Kasumi-1 (cell line): ENCODE data around the gene YKT6.
"Not testable (repeated sequence)": the region's sequence is repeated elsewhere in the genome, so short reads cannot be mapped to it uniquely, and the experiment has no call there.

Experiments used
- DNase-seq, 2 experiments: peaks; one replicate each; lab custom pipeline; 2025; lab: John Stamatoyannopoulos, UW

The YKT6 gene

DNA sequence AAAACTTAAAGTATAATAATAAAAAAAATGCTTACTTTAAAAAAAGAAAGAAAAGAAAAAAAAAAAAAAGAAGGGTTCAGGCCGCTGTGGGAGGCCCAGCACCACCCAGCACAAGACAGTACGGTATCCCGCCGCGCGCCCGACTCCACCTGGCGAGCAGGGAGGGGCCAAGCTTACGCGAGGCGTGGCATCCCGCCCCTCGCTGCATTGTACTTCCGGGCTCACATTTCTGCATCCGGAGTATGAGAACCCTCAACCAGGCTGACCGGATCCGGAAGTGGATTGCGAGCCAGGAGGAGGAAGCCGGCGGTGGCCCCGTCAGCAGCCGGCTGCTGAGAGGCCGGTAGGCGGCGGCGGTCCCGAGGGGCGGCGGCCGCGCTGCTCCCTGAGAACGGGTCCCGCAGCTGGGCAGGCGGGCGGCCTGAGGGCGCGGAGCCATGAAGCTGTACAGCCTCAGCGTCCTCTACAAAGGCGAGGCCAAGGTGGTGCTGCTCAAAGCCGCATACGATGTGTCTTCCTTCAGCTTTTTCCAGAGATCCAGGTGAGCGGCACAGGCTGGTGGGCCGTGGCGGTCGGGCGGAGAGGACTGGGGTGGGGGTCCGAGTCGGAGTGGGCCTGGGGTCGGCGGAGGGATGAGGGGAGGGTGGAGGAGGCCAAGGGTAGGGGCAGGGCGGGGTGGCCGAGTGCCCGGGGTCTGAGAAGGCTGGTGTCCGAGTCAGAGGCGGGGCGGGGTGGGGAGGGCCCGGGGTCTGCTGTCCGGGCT, at the start of gene YKT6:
YKT6 (plus strand) TSS at position 280 of the 763 bp plus-strand sequence; CDS start at position 438, 158 bp downstream.
- peak; percentile 98 to 99 for DNase-seq

DNA sequence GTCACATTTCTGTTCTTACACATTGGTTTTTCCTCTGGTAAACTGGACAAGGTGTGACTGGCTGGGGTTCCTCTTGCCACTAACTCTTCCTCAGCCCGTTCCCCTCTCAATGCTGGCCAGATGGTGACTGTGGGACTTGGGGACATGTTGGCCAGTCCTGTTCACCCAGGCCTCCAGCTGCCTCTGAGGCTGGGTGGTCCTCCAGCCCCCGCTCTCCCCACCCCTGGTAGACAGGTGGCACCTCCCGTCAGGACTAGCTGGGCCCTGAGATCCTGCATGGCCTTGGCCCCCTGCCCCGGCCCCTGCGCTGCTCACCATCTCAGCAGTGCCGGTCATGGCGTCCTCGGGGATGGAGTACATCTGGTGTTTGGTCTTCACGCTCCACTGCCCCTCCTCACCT, 48.8 kb upstream of the YKT6 start:
- DNase-seq = no peak

DNA sequence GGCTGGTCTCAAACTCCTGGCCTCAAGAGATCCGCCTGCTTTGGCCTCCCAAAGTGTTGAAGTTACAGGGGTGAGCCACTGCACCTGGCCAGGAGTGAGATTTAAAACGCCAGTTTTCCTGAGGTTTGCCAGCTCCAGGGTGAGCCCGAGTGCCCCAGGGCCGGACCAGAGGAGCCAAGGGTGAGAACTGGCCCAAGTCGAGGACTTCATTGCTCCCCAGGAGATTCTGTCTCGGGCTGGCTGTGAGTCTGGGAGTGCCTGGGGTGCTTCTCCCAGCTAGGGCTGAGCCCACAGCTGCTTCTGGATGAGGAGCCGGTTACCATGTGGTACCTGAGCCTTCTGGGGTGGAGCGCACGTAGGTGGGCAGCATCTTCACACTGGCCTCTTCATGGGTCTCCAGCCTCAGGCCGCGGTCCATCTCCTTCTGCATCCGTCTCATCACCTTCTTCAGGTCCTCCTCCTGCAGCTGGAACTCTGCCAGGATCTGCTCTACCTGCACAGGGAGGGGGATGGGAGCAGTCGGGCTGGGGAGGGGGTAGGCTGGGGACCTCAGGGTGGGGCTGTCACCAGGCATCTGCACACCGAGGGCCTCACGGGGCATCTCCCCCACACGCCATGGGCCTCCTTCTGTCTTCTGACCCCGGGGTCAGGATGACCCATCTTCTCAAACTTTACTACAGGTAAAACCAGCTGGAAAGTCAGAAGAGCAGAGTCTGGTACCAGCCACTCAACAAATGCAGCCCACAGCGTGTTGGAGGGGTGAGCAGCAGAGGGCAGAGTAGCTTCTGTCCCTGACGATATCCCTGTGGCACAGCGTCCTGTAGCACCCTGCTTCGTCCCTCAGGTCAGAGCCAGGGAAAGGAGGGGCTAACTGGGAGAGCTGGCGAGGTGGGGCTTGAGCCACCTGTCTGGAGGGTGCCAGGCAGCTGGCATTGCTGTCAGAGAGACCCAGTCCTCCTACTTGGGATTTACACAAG, 47.5 kb upstream of the YKT6 start:
- no peak for DNase-seq

DNA sequence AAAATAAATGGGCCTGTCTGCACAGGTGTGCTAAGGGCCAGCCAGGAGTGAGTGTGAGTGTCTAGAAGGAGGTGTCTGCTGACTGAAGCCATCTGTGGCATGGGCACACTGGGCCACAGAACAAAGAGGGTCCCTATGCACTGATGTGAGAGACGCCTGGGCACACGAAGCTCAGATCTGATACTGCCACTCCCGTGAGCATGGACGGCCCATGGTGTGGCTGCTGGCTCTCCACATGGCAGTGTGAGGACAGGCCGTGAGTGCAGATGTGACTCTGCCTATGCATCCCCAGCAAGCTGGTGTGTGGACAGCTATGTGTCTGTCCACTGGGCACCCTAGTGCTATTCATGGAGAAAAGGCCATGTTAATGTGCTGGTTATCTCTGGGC, 46.8 kb upstream of the YKT6 start:
- DNase-seq = no peak

DNA sequence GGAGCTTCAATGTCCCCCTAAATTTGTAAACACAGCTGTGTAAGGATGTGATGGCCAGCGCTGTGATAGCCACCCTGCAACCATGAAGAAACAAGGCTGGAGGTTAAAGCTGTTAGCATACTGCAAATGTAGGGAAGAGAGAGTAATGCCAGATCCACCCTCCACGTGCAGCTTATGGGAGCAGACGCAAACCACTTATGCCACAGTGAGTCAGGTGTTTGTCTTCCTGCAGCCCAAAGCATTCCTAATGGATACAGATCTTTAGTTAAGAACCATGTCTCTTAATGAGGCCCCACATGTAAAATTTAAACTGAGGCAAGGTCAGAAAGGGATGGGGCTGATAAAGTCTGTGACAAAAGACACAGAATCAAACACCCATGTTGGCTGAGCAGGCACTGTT, 46.1 kb upstream of the YKT6 start:
- no peak for DNase-seq

DNA sequence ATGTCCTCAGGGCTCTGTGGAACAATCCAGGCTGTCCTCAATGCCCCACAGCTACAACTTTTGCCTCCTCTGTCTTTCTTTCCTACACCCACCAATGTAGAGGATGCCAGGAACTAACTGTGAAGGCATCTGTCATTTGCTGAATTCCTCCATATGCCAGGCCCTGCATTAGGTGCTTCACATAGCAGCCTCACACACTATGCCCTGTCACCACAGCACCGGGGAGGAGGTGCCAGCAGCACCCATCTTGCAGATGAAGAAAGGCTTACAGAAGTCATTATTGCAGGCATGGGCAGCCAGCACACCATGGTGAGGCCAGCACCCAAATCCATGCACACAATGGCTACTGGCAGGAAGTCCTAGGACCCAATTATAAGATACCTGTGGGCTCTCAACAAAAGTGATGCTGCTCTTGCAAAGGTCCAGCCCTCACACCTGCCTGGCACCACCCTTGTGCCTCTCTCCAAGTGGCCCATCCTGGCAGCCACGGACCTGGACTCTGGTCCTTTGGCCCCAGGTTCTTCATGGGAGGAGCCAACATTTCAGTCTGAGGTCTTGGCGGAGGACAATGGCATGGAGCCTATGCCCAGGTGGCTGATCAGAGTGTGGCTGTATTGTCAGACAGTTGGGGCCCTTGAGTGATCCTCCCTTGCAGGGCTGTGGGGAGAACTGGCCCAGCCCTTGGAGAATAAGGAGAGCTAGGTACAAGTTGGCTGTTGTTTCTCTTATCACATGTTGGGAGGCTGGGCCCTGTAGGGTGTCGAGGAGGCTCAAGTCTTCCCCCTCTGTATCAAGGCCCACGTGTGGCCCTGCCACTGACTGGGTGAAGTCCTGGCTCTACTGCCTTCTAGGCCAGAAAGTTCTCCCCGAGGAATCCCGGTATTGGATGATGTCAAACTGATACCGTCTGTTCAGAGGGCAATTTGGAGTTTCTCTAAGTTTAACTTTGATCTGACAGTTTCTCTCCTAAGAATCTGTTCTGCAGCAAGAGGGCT, 45.3 kb upstream of the YKT6 start:
- no peak for DNase-seq

DNA sequence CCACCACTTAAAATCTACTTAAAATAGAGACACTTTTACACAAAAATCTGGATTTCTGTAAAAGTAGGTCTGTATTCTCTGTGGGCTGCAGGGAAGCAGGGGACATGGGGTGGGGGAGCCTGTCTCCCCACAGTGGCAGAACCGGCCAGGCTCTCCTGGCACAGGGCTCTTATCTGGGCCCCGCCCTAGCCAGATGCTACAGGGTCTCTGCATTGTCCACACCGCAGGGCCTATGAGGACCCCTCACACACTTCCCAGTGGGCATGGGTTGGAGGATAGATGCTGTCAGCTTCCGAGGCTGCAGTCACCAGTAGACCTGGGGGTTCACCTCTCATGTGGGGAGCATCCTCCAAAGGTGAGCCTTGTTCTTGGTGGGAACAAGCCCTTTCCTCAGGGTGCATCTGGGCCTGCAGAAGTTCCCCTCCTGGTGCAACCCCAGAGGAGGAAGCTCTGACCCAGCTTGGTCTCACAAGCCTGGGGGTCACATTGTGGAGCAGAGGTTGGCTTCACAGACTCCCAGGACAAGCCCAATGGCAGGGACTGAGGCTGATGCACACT, 44.2 kb upstream of the YKT6 start:
- DNase-seq = no peak

DNA sequence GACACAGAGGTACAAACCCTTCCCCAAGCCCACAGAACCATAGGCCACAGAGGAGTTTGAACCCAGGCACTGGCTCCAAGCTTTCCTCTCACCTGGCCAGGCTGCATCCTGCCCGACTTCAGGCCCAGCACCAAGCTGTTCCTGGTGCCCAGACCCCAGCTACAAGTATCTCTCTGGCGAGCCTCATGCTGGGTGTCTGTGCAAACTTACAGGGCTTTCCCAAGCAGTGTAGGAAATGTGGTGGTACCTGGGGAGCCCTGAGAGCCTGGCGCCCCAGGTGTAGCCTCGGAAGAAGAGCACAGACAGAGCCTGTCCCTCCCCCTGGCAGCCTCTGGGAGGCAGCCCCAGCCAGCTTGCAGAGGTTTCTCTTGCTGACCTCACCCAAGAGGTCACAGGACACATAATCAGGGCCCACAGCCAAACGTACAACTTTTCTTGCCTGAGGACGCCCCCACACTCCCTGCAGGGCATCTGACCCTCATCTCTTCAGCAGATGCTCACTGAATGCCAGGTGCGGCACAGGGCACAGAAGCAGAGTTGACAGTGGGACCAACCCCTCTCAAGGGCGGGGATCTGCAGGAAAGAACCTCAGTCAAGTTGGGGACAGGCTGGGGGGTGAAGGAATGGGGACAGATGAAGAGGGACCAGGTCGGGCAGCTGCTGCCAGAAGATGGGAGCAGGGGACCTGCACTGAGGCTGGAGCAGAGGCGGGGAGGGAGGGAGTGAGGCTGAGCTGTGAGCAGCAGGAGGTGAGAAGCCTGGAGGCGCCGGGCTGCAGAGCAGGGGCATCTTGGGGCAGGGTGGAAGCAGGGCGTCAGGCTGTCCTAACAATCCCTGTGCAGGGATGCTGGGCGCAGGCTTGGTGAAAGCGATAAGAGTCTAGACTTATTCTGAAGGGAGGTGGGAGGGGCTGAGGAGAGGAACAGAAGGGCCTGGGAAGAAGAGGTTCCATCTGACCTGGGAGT, 43.4 kb upstream of the YKT6 start:
- no peak for DNase-seq

DNA sequence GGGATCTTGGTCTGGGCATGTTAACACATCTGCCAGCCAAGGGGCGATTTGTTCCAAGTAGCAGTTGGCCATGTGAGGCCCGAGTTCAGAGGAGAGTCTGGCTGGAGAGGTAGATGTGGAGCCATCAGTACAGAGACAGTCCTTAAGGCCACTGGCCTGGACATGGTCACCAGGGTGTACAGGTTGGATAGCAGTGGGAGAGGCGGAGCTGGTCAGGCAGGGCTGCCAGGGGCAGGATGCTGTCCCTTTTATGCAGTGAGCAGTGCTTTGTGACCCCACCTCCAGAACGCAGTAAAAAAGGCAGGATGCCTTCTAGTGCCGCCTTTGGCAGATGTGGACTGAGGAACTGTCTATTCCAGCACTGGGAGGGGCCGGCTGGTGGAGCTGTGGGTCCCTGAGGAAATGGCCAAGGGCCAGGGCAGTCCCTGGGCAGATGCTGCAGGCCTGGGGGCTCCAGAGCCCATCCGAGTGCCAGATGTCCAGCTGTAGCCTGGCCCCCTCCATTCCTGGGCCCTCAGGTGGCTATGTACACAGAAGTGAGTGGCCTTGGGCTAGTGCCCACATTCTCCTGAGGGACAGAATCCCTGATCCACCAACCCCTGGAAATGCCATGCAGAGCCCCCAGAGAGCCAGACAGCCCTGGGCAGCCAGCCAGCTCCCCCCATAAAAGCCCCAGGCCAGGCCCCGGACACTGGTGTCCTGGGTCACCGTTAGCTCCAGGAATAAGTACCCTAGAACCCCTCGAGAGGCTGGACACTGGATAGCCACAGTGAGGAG, 42.5 kb upstream of the YKT6 start:
- DNase-seq = no peak

DNA sequence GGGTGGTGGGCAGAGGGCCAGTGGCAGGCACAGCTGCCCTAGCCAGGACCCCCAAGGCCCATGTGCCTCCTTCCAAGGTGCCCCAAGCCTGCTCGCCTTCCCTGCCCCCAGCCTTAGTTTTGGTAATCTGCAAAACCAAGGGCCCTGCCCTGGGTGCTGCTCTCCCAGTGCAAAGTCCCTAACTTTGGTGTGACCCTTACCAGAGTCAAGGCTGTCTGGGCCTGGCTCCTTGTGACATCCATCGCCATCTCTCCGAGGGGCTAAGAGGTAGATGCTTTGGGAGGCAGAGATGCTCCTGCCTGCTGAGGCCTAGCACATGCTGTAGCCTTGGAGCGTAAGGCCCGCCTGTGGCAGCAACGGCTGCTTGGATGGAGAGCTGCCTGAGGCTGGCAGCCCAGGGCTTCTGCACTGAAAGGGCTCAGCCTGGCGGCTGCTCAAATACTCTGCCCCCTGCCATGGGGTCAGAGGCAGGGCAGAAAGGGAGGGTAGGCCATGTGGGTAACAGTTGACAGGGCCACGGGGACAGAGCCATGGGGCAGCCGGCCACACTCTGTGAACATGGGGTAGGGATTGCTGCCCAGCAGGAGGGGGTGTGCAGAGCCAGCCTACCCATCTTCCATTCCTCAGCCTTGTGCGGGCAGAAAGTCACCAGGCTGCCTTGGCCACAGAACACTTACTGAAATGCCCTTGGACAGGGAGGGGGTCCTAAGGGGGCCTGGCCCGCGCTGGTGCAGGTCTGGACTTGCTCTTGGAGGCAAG, 41.7 kb upstream of the YKT6 start:
- DNase-seq = no peak

DNA sequence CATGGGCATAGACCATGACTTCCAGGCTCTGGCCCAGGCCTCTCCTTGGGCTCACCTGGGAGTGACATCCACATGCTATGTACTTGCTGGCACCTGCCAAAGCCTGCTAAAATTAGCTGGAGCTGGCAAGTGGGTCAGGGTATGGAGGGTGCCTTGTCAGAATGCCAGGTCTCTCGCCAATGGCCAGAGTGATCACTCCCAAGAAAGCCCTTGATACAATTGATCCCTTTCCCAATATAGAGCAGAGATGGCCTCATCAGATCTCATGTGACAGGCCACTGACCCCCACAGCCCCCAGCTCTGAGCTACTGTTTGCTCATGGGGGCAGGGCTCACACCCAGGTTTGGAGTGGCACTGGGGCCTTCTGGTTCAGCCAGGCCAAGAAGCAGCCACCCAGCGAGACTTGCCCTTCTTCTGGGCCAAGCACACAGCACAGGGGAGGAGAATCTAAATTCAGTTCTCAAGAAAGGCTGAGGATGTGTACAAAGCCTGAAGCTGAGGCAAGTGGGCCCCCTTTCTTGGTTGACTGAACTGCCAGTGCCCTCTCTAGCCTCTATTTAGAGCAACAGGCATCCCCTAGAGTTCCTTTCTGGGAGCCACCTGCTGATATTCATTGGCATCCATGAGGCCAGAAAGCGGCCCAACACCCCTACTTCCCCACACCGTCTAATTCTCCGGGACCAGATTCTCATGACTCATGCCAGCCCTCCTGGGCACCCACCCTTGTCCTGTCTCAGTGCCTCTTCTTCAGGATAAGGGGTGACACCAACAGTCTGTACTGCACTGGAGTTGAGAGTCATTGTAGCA, 40.8 kb upstream of the YKT6 start:
- no peak for DNase-seq

DNA sequence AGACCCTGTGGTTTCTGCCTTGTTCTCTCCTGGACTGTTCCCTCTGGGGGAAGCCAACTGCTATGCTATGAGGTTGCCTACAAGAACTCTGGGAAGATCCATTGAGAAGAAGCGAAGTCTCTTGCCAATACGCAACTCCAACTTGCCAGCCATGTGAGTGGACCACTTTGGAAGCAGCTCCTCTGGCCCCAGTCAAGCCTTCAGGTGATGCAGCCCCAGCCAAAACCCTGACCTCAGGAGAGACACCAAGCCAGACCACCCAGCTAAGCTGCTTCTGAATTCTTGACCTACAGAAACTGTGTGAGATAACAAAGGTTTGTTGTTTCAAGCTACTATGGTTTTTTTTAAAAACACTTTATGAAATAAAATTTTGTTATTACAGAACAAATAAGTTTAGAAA, 39.4 kb upstream of the YKT6 start:
- no peak for DNase-seq

DNA sequence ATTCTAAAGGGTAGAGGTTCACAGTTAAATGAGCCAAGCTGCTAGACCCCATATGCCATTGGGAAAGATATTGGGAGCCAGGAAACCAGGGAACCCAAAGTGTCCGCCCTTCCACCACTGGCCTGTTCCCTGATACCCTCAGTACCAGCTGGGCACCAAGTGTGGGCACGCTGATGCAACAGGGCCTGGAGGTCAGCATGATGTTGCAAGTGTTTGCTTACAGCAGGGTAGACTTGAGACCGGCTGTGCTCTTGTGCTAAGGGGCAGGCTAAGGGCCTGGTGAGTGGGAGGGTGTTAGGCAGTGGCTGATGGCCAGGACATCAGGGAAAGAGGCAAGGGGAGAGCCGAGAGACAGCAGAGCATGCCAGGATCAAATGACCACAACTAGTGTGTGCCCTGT, 38.6 kb upstream of the YKT6 start:
- no peak for DNase-seq

DNA sequence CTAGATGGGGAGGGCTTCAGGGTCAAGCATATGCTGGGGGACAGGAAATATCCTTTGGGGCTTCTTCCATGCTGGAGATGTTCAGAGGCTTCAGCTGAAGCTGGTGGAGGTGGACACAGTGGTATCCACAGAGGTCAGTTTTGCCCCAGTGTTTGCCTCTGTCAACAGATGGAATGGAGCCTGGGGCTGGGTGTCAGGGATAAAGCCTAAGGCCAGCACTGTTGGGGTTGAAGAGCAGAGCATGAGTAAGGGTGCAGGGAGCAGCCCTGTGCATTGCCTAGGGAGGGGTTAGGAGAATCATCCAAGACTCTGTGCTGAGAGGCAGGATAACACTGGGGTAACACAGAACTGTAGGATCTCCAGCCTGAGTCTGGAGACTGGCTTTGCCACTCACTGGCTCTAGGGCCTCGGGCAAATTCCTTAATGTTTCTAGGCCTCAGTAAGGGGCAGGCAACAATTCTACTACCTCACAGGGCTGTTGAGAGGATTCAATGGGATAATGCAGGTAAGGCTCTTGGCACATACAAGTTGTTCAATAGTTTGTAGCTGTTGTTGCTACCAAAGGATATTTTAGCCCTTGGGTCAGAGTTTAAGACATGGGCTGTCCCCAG, 37.9 kb upstream of the YKT6 start:
- DNase-seq = no peak

DNA sequence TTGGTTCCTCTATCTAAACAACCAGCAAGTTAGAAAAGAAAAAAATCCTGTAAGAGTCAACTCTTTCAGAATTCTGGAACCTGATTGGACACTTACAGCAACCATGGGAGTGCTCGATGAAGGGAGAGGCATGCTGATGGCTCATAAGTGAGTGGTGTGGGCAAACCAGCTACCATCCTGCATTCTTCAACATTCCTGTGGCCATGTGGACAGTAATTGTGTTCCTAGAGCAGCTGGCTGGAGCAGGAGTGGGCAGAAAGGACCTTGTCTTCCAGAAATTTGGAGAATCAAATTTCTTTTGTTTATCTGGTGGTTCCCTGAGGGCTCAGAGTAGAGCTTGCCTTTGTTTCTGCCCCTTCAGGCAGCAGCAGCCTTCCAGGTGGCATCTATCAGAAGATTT, 37.2 kb upstream of the YKT6 start:
- DNase-seq = no peak

DNA sequence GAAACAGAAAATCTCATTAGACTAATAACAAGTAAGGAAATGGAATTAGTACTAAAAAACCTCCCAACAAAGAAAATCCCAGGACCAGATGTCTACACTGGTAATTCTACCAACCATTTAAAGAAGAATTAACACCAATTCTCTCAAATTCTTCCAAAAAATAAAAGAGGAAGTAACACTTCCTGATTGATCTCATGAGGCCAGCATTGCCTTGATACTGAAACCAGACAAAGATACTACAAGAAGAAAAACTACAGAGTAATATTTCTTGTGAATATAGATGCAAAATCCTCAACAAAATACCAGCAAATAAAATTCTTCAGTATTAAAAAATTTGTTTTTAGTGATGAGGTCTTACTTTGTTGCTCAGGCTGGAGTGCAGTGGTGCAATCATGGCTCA, 32.9 kb upstream of the YKT6 start:
- peak; percentile 64 to 72 for DNase-seq

DNA sequence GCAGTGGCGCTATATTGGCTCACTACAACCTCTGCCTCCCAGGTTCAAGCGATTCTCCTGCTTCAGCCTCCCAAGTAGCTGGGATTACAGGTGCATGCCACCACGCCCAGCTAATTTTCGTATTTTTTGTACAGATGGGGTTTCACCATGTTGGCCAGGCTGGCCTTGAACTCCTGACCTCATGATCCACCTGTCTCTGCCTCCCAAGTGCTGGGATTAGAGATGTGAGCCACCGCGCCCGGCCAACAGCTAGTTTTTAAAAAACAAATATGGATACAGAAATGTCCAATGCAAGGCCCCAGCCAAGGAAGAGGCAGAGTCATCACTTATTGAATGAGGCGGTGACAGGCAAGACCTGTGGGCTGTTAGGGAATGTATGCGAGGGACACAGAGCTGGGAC, 28.9 kb upstream of the YKT6 start:
- DNase-seq = not testable (repeated sequence)

DNA sequence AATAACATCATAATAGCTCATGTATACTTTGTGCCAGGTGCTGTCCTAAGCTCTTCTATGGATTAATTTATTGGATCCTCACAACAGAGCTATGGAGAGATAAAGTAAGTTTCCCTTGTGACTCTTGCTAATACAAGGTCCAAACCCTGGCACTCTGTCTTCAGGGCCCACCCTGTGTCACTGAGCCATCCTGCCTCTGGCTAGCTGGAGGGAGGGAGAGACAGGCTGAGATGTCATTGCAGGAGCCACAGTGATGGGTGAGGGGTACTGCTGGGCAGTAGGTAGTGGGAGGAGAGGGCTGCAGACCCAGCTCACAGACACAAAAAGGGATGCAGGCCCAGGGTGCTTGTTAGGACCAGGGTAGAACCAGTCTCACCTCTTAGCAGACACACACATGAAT, 28.4 kb upstream of the YKT6 start:
- DNase-seq = no peak
